Measurements from ENCODE around the gene COPS8.
A peak's percentile ranks its signal among the peaks of the same experiment; 100 is the strongest.

Gene COPS8

GRCh38 chr2:237102428-237102827 lies 16.7 kb downstream of the COPS8 start:
- DNase-seq: no peak

- no peak for DNase-seq
Observed at GRCh38 chr2:237109421-237109934, 23.8 kb downstream of the COPS8 start.

GRCh38 chr2:237113026-237113795 lies 27.5 kb downstream of the COPS8 start:
- no peak for DNase-seq

- no peak for DNase-seq
Observed at GRCh38 chr2:237115870-237116269, 30.2 kb downstream of the COPS8 start.

GRCh38 chr2:237116431-237116830 lies 30.7 kb downstream of the COPS8 start:
- DNase-seq: no peak

- DNase-seq: no peak
Observed at GRCh38 chr2:237118025-237118424, 32.3 kb downstream of the COPS8 start.

- DNase-seq: no peak
Observed at GRCh38 chr2:237118561-237119155, 33.0 kb downstream of the COPS8 start.

GRCh38 chr2:237120916-237121315 lies 35.2 kb downstream of the COPS8 start:
- DNase-seq: no peak

- no peak for DNase-seq
Observed at GRCh38 chr2:237121321-237121720, 35.6 kb downstream of the COPS8 start.

- peak in 1 of 2 experiments; percentile 10 for DNase-seq
Observed at GRCh38 chr2:237122214-237122666, 36.6 kb downstream of the COPS8 start.

- DNase-seq: no peak
Observed at GRCh38 chr2:237124820-237125219, 39.1 kb downstream of the COPS8 start.

- DNase-seq: no peak
Observed at GRCh38 chr2:237125967-237126366, 40.3 kb downstream of the COPS8 start.

- DNase-seq: no peak
Observed at GRCh38 chr2:237126519-237127174, 41.0 kb downstream of the COPS8 start.

- no peak for DNase-seq
Observed at GRCh38 chr2:237128026-237128703, 42.5 kb downstream of the COPS8 start.

- DNase-seq: no peak
Observed at GRCh38 chr2:237128845-237129592, 43.3 kb downstream of the COPS8 start.

- no peak for DNase-seq
Observed at GRCh38 chr2:237129625-237130263, 44.1 kb downstream of the COPS8 start.

GRCh38 chr2:237130562-237131421 lies 45.1 kb downstream of the COPS8 start:
- DNase-seq: no peak

GRCh38 chr2:237131749-237132533 lies 46.3 kb downstream of the COPS8 start:
- no peak for DNase-seq

GRCh38 chr2:237132799-237133198 lies 47.1 kb downstream of the COPS8 start:
- DNase-seq: no peak
